HepG2 (cell line): ENCODE measurements around the gene ZNF669. TPM values are rescaled to one million over a fixed set of nuclear protein-coding genes. Genes with fewer than 3 reads are reported as not detected.

Experiments used
- ATAD3A ChIP-seq: sonication (generic); formaldehyde crosslinking; IDR thresholded peaks from 2 replicates; pipeline ENCODE4 v1.4.0; 2020; ENCODE audit warnings: missing genetic modification reagents
- CBX5 ChIP-seq: sonication (generic); formaldehyde crosslinking; IDR thresholded peaks from 2 replicates; pipeline ENCODE4 v1.4.0; 2020; ENCODE audit warnings: missing genetic modification reagents, borderline replicate concordance
- CC2D1A ChIP-seq: sonication (generic); formaldehyde crosslinking; IDR thresholded peaks from 2 replicates; pipeline ENCODE4 v1.8.1; 2023; ENCODE audit warnings: mild to moderate bottlenecking, missing genetic modification reagents
- MAFF ChIP-seq: IDR thresholded peaks from 2 replicates; pipeline ENCODE4 v1.6.1; 2011; ENCODE audit warnings: low read depth, low read length, improper control_type of control experiment
- TCF12 ChIP-seq, 2 experiments: fragments of 450-650 bp in 1 of 2; sonication (generic) in 1 of 2; formaldehyde crosslinking in 1 of 2; IDR thresholded peaks; 2 replicates each; pipeline versions ENCODE4 v1.6.1 to v1.8.0; 2017 to 2022; ENCODE audit warnings: antibody characterized with exemption in 1 of 2, mild to moderate bottlenecking in 1 of 2, missing genetic modification reagents in 1 of 2, moderate library complexity in 1 of 2
- THYN1 ChIP-seq: sonication (generic); formaldehyde crosslinking; IDR thresholded peaks from 2 replicates; pipeline ENCODE4 v1.8.1; 2023; ENCODE audit warnings: low read depth, mild to moderate bottlenecking, moderate library complexity, missing genetic modification reagents, borderline replicate concordance
- ZBTB20 ChIP-seq: sonication (generic); formaldehyde crosslinking; IDR thresholded peaks from 2 replicates; pipeline ENCODE4 v1.8.1; 2023; ENCODE audit warnings: missing genetic modification reagents, low read depth, mild to moderate bottlenecking, borderline replicate concordance
- ZNF644 ChIP-seq: IDR thresholded peaks from 2 replicates; pipeline ENCODE4 v1.6.1; 2016; ENCODE audit warnings: low read depth
- polyA plus RNA-seq, 8 experiments: library from polyadenylated mRNA; depleted of rRNA in 3 of 8; stranded (reverse) in 7 of 8; unstranded in 1 of 8; fragments of >200 nt; fragmentation: Illumina TruSeq in 4 of 8; extraction: Trizol in 4 of 8; gene quantifications; 2 replicates each; pipeline versions ENCODE4 v1.2.1 to v1.2.3, GENCODE V29; 2011 to 2016; ENCODE audit warnings: low read depth in 4 of 8, missing spikeins in 1 of 8, mixed read lengths in 1 of 8; ENCODE audit not compliant: insufficient read depth in 1 of 8
- total RNA-seq, 5 experiments: library from RNA; depleted of rRNA; stranded (reverse); fragments of >200 nt; fragmentation: Illumina TruSeq; extraction: Trizol; gene quantifications; 2 replicates each; pipeline ENCODE4 v1.2.3, GENCODE V29; 2016; ENCODE audit warnings: low read depth in 1 of 5
- TF ChIP-seq, protein P1 (sequence below): sonication (generic); formaldehyde crosslinking; IDR thresholded peaks from 2 replicates; pipeline ENCODE4 v1.5.0; 2020; ENCODE audit warnings: mild to moderate bottlenecking, missing genetic modification reagents
- TF ChIP-seq, protein P2 (sequence below): sonication (generic); formaldehyde crosslinking; IDR thresholded peaks from 2 replicates; pipeline ENCODE4 v1.8.0; 2023; ENCODE audit warnings: mild to moderate bottlenecking, missing genetic modification reagents
- TF ChIP-seq, protein P3 (sequence below): sonication (generic); formaldehyde crosslinking; IDR thresholded peaks from 2 replicates; pipeline ENCODE4 v1.8.0; 2022; ENCODE audit warnings: mild to moderate bottlenecking, missing genetic modification reagents
- TF ChIP-seq, protein P4 (sequence below): sonication (generic); formaldehyde crosslinking; IDR thresholded peaks from 2 replicates; pipeline ENCODE4 v1.4.0; 2020; ENCODE audit warnings: missing genetic modification reagents
- TF ChIP-seq, protein P5 (sequence below): sonication (generic); formaldehyde crosslinking; IDR thresholded peaks from 2 replicates; pipeline ENCODE4 v1.8.0; 2022; ENCODE audit warnings: missing genetic modification reagents, mild to moderate bottlenecking, inconsistent platforms, borderline replicate concordance
- TF ChIP-seq, protein P6 (sequence below): sonication (generic); formaldehyde crosslinking; IDR thresholded peaks from 2 replicates; pipeline ENCODE4 v1.4.0; 2020; ENCODE audit warnings: missing genetic modification reagents
- TF ChIP-seq, protein P7 (sequence below): sonication (generic); formaldehyde crosslinking; IDR thresholded peaks from 2 replicates; pipeline ENCODE4 v1.4.0; 2020; ENCODE audit warnings: missing genetic modification reagents

Gene ZNF669
- total and polyA plus RNA-seq, 2 of the 13 experiments (the other 11 are each of a cell fraction or from before 2014, with no cell fraction given), result 3.1 to 14.6 TPM

DNA sequence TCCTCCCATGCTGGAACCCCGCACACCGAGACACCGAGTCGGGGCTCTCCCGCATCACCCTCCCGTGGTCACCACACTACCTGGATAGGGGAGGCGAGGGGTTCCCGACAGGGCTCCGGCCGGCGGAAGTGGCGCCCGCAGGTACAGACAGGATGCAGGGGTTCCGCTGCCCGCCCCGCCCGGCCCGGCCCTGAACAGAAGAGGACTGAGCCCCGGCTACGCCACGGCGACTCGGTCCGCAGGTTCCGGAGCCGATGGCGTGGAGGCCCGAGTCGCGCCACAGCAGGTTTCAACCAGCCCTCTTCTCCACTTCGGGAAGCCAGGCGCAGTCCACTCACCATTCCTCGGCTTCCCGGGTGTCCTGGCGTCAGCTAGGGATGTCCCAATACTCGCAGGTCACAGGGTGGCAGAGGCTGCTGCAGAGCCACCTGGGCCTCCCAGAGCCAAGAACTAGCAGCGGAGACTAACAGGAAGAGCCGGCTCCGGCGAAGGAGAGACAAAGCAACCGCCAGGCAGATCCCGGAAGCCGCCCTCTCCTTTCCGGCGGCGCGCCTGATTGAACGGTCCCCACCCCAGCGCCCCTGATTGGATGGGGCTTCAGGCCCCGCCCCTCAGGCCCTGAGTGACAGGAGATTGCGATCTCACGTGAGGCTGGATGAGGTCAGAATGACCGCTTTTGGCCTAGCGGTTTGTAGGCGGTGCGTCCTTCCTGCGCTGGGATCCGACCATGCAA, at the start of gene ZNF669 (continued):
- TF ChIP-seq, protein P1, sequence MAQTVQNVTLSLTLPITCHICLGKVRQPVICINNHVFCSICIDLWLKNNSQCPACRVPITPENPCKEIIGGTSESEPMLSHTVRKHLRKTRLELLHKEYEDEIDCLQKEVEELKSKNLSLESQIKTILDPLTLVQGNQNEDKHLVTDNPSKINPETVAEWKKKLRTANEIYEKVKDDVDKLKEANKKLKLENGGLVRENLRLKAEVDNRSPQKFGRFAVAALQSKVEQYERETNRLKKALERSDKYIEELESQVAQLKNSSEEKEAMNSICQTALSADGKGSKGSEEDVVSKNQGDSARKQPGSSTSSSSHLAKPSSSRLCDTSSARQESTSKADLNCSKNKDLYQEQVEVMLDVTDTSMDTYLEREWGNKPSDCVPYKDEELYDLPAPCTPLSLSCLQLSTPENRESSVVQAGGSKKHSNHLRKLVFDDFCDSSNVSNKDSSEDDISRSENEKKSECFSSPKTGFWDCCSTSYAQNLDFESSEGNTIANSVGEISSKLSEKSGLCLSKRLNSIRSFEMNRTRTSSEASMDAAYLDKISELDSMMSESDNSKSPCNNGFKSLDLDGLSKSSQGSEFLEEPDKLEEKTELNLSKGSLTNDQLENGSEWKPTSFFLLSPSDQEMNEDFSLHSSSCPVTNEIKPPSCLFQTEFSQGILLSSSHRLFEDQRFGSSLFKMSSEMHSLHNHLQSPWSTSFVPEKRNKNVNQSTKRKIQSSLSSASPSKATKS (CRISPR knock-in tag), result no peak
- TF ChIP-seq CC2D1A (CRISPR knock-in tag) (no peak), ZNF644 (CRISPR knock-in tag) (no peak), CBX5 (CRISPR knock-in tag) (no peak), ATAD3A (CRISPR knock-in tag) (no peak; the same call in 1 of the 2 replicates), MAFF (no peak), ZBTB20 (CRISPR knock-in tag) (no peak), THYN1 (CRISPR knock-in tag) (no peak), TCF12 (IDR thresholded peaks at IDR 0.05) (no peak), TCF12 (CRISPR knock-in tag; IDR thresholded peaks at IDR 0.05) (0 out of 2 replicates have a peak, but pooled peaks have one; percentile 73)
- TF ChIP-seq, protein P2, sequence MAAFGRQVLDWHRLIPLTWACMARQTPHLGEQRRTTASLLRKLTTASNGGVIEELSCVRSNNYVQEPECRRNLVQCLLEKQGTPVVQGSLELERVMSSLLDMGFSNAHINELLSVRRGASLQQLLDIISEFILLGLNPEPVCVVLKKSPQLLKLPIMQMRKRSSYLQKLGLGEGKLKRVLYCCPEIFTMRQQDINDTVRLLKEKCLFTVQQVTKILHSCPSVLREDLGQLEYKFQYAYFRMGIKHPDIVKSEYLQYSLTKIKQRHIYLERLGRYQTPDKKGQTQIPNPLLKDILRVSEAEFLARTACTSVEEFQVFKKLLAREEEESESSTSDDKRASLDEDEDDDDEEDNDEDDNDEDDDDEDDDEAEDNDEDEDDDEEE (CRISPR knock-in tag), result 0 out of 2 replicates have a peak, but pooled peaks have one; percentile 22
- TF ChIP-seq, protein P3, sequence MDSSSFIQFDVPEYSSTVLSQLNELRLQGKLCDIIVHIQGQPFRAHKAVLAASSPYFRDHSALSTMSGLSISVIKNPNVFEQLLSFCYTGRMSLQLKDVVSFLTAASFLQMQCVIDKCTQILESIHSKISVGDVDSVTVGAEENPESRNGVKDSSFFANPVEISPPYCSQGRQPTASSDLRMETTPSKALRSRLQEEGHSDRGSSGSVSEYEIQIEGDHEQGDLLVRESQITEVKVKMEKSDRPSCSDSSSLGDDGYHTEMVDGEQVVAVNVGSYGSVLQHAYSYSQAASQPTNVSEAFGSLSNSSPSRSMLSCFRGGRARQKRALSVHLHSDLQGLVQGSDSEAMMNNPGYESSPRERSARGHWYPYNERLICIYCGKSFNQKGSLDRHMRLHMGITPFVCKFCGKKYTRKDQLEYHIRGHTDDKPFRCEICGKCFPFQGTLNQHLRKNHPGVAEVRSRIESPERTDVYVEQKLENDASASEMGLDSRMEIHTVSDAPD (CRISPR knock-in tag), result no peak
- TF ChIP-seq, protein P4, sequence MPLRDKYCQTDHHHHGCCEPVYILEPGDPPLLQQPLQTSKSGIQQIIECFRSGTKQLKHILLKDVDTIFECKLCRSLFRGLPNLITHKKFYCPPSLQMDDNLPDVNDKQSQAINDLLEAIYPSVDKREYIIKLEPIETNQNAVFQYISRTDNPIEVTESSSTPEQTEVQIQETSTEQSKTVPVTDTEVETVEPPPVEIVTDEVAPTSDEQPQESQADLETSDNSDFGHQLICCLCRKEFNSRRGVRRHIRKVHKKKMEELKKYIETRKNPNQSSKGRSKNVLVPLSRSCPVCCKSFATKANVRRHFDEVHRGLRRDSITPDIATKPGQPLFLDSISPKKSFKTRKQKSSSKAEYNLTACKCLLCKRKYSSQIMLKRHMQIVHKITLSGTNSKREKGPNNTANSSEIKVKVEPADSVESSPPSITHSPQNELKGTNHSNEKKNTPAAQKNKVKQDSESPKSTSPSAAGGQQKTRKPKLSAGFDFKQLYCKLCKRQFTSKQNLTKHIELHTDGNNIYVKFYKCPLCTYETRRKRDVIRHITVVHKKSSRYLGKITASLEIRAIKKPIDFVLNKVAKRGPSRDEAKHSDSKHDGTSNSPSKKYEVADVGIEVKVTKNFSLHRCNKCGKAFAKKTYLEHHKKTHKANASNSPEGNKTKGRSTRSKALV, result no peak
- TF ChIP-seq, protein P5, sequence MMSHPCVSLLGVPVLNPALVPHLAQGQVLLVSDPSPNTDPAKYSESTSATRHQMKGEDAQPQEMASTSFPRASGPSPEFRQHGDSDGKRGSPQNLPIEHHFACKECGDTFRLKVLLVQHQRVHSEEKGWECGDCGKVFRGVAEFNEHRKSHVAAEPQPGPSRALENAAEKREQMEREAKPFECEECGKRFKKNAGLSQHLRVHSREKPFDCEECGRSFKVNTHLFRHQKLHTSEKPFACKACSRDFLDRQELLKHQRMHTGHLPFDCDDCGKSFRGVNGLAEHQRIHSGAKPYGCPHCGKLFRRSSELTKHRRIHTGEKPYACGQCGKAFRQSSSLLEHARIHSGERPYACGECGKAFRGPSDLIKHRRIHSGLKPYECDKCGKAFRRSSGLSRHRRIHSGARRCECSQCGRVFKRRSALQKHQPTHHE (CRISPR knock-in tag), result no peak
- TF ChIP-seq, protein P6, sequence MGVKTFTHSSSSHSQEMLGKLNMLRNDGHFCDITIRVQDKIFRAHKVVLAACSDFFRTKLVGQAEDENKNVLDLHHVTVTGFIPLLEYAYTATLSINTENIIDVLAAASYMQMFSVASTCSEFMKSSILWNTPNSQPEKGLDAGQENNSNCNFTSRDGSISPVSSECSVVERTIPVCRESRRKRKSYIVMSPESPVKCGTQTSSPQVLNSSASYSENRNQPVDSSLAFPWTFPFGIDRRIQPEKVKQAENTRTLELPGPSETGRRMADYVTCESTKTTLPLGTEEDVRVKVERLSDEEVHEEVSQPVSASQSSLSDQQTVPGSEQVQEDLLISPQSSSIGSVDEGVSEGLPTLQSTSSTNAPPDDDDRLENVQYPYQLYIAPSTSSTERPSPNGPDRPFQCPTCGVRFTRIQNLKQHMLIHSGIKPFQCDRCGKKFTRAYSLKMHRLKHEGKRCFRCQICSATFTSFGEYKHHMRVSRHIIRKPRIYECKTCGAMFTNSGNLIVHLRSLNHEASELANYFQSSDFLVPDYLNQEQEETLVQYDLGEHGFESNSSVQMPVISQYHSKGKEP (CRISPR knock-in tag), result no peak; the same call in 1 of the 2 replicates
- TF ChIP-seq, protein P7, sequence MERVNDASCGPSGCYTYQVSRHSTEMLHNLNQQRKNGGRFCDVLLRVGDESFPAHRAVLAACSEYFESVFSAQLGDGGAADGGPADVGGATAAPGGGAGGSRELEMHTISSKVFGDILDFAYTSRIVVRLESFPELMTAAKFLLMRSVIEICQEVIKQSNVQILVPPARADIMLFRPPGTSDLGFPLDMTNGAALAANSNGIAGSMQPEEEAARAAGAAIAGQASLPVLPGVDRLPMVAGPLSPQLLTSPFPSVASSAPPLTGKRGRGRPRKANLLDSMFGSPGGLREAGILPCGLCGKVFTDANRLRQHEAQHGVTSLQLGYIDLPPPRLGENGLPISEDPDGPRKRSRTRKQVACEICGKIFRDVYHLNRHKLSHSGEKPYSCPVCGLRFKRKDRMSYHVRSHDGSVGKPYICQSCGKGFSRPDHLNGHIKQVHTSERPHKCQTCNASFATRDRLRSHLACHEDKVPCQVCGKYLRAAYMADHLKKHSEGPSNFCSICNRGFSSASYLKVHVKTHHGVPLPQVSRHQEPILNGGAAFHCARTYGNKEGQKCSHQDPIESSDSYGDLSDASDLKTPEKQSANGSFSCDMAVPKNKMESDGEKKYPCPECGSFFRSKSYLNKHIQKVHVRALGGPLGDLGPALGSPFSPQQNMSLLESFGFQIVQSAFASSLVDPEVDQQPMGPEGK, result peak; percentile 9
